Endometrial microvascular endothelial cells (primary cell): ENCODE results near the gene MMP23B. TPM values are rescaled to one million over a fixed set of nuclear protein-coding genes. Genes with fewer than 3 reads are reported as not detected.
"Not testable (repeated sequence)": the region's sequence is repeated elsewhere in the genome, so short reads cannot be mapped to it uniquely, and the experiment has no call there.

Experiments
- in situ Hi-C: cut with HindIII; loops from 2 replicates; pipeline ENCODE4 v1.10.0; 2017; ENCODE audit warnings: low sequenced_read_pairs, low pct_unique_long_range_greater_than_20kb; ENCODE audit errors: inconsistent ontology term
- total RNA-seq: library from RNA; depleted of rRNA; stranded (reverse); fragments of >200 nt; gene quantifications from one replicate; pipeline ENCODE4 v1.2.3, GENCODE V29; 2015; ENCODE audit errors: inconsistent ontology term

MMP23B gene
- total RNA-seq, 1 donor from 2014 or later: not detected

DNA sequence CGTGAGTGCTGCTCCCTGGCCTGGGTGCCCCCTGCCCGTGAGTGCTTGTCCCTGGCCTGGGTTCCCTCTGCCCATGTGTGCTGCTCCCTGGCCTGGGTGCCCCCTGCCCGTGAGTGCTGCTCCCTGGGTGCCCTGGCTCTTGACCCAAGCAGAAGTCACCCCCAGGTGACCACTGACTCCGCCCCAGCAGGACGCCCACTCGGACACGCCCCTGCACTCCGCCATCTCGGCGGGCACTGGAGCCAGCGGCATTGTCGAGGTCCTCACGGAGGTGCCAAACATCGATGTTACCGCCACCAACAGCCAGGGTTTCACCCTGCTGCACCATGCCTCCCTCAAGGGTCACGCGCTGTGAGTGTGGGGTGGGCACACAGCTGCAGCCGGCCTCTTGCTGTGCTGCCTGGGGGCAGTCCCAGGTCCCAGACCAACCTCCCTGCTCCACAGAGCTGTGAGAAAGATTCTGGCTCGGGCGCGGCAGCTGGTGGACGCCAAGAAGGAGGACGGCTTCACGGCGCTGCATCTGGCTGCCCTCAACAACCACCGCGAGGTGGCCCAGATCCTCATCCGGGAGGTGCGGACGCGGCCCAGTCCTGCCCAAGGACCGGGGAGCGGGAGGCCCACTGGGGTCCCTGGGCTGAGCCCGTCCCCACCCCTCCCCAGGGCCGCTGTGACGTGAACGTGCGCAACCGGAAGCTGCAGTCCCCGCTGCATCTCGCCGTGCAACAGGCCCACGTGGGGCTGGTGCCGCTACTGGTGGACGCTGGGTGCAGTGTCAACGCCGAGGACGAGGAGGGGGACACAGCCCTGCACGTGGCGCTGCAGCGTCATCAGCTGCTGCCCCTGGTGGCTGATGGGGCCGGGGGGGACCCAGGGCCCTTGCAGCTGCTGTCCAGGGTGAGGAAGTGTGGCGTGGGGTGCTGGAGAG is 3.9 kb upstream of the MMP23B start:
- in situ Hi-C loops: no loop called here

DNA sequence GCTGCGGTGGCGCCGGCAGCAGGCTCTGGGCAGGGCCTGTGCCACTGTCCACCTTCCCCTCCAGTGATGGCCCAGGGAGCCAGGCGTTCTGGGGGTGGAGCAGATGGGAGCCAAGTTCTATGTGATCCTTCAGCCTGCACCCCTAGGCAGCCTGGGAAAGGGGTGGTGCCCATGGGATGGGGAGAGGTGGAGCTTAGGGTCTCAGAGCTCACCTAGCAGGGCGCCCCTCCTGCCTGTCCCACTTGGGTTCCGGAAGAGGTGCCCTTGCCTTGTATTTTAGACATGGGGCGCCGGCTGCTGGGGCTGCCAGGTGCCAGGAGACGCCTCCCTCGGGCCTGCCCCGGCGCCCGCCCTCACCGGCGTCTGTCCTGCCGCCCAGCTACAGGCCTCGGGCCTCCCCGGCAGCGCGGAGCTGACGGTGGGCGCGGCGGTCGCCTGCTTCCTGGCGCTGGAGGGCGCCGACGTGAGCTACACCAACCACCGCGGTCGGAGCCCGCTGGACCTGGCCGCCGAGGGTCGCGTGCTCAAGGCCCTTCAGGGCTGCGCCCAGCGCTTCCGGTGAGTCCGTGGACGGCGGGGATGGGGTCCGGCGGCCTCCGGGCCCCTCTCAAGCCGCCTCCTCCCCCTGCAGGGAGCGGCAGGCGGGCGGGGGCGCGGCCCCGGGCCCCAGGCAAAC is 3.1 kb upstream of the MMP23B start:
- in situ Hi-C loops: no loop called here

DNA sequence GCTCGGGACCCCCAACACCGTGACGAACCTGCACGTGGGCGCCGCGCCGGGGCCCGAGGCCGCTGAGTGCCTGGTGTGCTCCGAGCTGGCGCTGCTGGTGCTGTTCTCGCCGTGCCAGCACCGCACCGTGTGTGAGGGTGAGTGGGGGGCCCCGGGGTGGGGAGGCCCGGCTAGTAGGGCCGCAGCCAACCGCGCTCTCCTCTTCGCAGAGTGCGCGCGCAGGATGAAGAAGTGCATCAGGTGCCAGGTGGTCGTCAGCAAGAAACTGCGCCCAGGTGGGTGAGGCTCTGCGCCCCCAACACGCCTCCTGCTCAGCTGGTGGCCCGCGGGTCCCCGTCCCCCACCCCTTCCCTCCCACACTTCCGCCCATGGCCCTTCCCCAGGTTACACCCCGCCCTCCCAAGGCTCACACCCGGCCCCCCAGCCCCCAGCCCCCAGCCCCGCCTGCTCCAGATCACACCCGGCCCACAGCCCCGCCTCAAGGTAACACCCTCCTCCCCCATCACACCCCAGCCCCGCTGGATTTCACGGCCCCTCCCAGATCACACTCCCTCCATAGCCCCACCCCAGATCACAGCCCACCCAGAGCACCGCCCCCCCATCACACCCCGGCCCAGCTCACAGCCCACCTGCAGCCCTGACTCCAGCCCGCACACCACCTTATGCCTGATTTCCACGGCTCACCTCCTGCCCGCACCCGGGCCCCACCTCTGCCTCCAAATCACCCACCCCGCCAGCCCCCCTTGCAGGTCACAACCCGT is 2.4 kb upstream of the MMP23B start:
- in situ Hi-C loops: no loop called here

- in situ Hi-C loops: no loop called here
Observed at GRCh38 chr1:1630191-1630964, 1.6 kb upstream of the MMP23B start.

GRCh38 chr1:1630965-1631781 is 800 bp upstream of the MMP23B start:
- in situ Hi-C loops: no loop called here

DNA sequence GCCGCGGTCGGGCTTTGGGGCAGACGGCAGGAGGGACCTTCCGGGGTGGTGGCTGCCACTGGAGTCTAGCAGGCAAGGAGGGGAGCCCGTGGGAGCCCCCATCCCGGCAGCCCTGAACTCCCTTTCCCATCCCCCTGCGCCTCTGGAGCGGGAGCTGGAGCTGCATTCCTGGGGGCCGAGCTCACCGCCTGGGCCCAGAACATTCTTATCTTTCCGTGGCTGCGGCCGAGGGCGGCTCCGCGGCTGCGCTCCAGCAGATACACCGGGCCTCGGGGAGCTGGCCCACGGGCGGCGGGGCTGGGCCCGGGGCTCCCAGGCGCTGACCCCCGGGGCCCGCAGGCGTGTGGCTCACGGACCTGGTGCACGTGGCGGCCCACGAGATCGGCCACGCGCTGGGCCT is 1.4 kb downstream of the MMP23B start:
- in situ Hi-C loops: not testable (repeated sequence)

GRCh38 chr1:1634613-1635012 is 2.6 kb downstream of the MMP23B start:
- in situ Hi-C loops: not testable (repeated sequence)

GRCh38 chr1:1636621-1637478 is 4.9 kb downstream of the MMP23B start:
- in situ Hi-C loops: not testable (repeated sequence)

GRCh38 chr1:1637479-1637875 is 5.5 kb downstream of the MMP23B start:
- in situ Hi-C loops: not testable (repeated sequence)

GRCh38 chr1:1638528-1638927 is 6.6 kb downstream of the MMP23B start:
- in situ Hi-C loops: not testable (repeated sequence)

GRCh38 chr1:1639368-1639767 is 7.4 kb downstream of the MMP23B start:
- in situ Hi-C loops: not testable (repeated sequence)

GRCh38 chr1:1640081-1640480 is 8.1 kb downstream of the MMP23B start:
- in situ Hi-C loops: not testable (repeated sequence)

- in situ Hi-C loops: not testable (repeated sequence)
Observed at GRCh38 chr1:1640711-1641461, 8.9 kb downstream of the MMP23B start.

GRCh38 chr1:1646326-1646725 is 14.4 kb downstream of the MMP23B start:
- in situ Hi-C loops: not testable (repeated sequence)

GRCh38 chr1:1647567-1648241 is 15.7 kb downstream of the MMP23B start:
- in situ Hi-C loops: not testable (repeated sequence)

GRCh38 chr1:1648265-1648664 is 16.3 kb downstream of the MMP23B start:
- in situ Hi-C loops: not testable (repeated sequence)
